ENCODE measurements around the gene AFTPH. TPM values are rescaled to one million over a fixed set of nuclear protein-coding genes. Genes with fewer than 3 reads are reported as not detected.

The AFTPH gene
- total RNA-seq, 1 experiment from 2014 or later: 13.5 TPM

DNA sequence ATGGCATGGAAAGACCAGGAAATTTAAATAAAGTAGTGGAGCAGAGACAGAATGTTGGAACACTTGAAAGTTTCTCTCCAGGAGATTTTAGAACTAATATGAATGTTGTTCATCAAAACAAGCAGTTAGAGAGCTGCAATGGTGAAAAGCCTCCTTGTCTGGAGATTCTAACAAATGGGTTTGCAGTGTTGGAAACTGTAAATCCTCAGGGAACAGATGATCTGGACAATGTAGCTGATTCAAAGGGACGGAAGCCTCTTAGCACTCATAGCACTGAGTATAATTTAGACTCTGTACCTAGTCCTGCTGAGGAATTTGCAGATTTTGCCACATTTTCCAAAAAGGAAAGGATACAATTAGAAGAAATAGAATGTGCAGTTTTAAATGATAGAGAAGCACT is 27.7 kb downstream of the AFTPH start:
- TF ChIP-seq, protein P1, sequence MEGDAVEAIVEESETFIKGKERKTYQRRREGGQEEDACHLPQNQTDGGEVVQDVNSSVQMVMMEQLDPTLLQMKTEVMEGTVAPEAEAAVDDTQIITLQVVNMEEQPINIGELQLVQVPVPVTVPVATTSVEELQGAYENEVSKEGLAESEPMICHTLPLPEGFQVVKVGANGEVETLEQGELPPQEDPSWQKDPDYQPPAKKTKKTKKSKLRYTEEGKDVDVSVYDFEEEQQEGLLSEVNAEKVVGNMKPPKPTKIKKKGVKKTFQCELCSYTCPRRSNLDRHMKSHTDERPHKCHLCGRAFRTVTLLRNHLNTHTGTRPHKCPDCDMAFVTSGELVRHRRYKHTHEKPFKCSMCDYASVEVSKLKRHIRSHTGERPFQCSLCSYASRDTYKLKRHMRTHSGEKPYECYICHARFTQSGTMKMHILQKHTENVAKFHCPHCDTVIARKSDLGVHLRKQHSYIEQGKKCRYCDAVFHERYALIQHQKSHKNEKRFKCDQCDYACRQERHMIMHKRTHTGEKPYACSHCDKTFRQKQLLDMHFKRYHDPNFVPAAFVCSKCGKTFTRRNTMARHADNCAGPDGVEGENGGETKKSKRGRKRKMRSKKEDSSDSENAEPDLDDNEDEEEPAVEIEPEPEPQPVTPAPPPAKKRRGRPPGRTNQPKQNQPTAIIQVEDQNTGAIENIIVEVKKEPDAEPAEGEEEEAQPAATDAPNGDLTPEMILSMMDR (conservative IDR thresholded peaks at IDR 0.05): no peak
- H3K4me1 Mint-ChIP-seq: peaks cover 7% of the 10 kb centered on the region in 2 experiments

More for the DNA sequence above, 27.7 kb downstream of the AFTPH start:
- no peak overlapping the region for H3K9ac ChIP-seq (ENCODE audit: extremely low read depth, insufficient read length, low read length)
- no peak overlapping the region for H2BK15ac ChIP-seq (ENCODE audit: low read depth, low read length)
- H4K8ac ChIP-seq (replicated peaks; ENCODE audit: insufficient read length, low read depth, low read length): no peak overlapping the region
- no peak overlapping the region for H3K56ac ChIP-seq (ENCODE audit: insufficient read length, low read depth, low read length)
- H3K4me1 ChIP-seq (ENCODE audit: insufficient read depth, low read length): no peaks in the 10 kb centered on the region
- no peak overlapping the region for H4K91ac ChIP-seq (ENCODE audit: insufficient read length, low read depth, low read length)
- H3K79me2 ChIP-seq (ENCODE audit: insufficient read depth, low read length): no peaks in the 10 kb centered on the region
- no peaks in the 10 kb centered on the region for H3K27me3 Mint-ChIP-seq (ENCODE audit: low read depth)
- no peaks in the 10 kb centered on the region for H3K23me2 ChIP-seq (ENCODE audit: insufficient read length, low read depth, low read length, poor library complexity, severe bottlenecking)
- H3K4me2 ChIP-seq (ENCODE audit: insufficient read depth, insufficient read length, low read length): no peak overlapping the region
- no peak overlapping the region for H3K27ac ChIP-seq (ENCODE audit: insufficient read length, low read depth, low read length)
- no peak for DNase-seq
- H4K20me1 ChIP-seq (ENCODE audit: control insufficient read depth, insufficient read depth, insufficient read length): no peaks in the 10 kb centered on the region
- H3K4ac ChIP-seq (ENCODE audit: low read depth, low read length): no peak overlapping the region
- H3K23ac ChIP-seq (ENCODE audit: insufficient read length, low read depth, low read length): no peak overlapping the region
- no peak overlapping the region for H4K5ac ChIP-seq (ENCODE audit: insufficient read length, low read depth, low read length)
- no peak overlapping the region for H3K18ac ChIP-seq (ENCODE audit: insufficient read length, low read depth, low read length)
- no CpG with 5 or more reads among the region's 1 CpG for WGBS (ENCODE audit: extremely low coverage, insufficient read length, low lambda C conversion rate)
- no peak overlapping the region for H3K14ac ChIP-seq (ENCODE audit: insufficient read depth, low read length)
- H2BK20ac ChIP-seq (ENCODE audit: low read depth, low read length, poor library complexity, severe bottlenecking): no peak overlapping the region
- no peak overlapping the region for H2AFZ ChIP-seq (ENCODE audit: low read length)
- no peak overlapping the region for H2BK120ac ChIP-seq (ENCODE audit: low read depth, low read length, poor library complexity, severe bottlenecking)
- no peaks in the 10 kb centered on the region for H3K9me3 ChIP-seq (ENCODE audit: control insufficient read depth, low read depth, low read length)
- H3K9me3 Mint-ChIP-seq: peaks cover 0 to 3% of the 10 kb centered on the region in 2 experiments; a peak in 1 of 5 replicates
- no peak overlapping the region for H2BK12ac ChIP-seq (ENCODE audit: insufficient read length, low read depth, low read length)
- H3K27me3 ChIP-seq (ENCODE audit: insufficient read depth, low read length): no peaks in the 10 kb centered on the region
- H3K36me3 Mint-ChIP-seq (ENCODE audit: insufficient read depth in 1 of 3, low read depth in 3 of 3): peaks cover 3 to 7% (median 4%) of the 10 kb centered on the region in 3 experiments; a peak in 4 of 7 replicates
- no peak overlapping the region for H3K4me3 Mint-ChIP-seq
- H3K27ac Mint-ChIP-seq: no peak overlapping the region
- H2AK5ac ChIP-seq (ENCODE audit: insufficient read length, low read length): no peak overlapping the region
- H2BK5ac ChIP-seq (ENCODE audit: insufficient read length, low read length): no peak overlapping the region
- no peak overlapping the region for H3T11ph ChIP-seq (ENCODE audit: low read length)
- H3K79me1 ChIP-seq (ENCODE audit: insufficient read depth, low read depth, low read length, poor library complexity, severe bottlenecking): no peaks in the 10 kb centered on the region

Measured in H9 (cell line).